ENCODE data around the gene RNF157.

RNF157 gene

GRCh38 chr17:76137351-76138233, 102.7 kb downstream of the RNF157 start:
- no peak for DNase-seq

GRCh38 chr17:76137001-76137350, 103.3 kb downstream of the RNF157 start:
- no peak for DNase-seq

GRCh38 chr17:76136276-76137000, 103.9 kb downstream of the RNF157 start:
- DNase-seq = no peak

- no peak for DNase-seq
Observed at GRCh38 chr17:76135810-76136188, 104.5 kb downstream of the RNF157 start.

- no peak for DNase-seq
Observed at GRCh38 chr17:76134911-76135809, 105.1 kb downstream of the RNF157 start.

- no peak for DNase-seq
Observed at GRCh38 chr17:76132574-76133338, 107.5 kb downstream of the RNF157 start.

- DNase-seq = no peak
Observed at GRCh38 chr17:76131692-76132573, 108.4 kb downstream of the RNF157 start.

- no peak for DNase-seq
Observed at GRCh38 chr17:76131051-76131691, 109.1 kb downstream of the RNF157 start.

- no peak for DNase-seq
Observed at GRCh38 chr17:76130473-76130872, 109.8 kb downstream of the RNF157 start.

- DNase-seq = no peak
Observed at GRCh38 chr17:76125922-76126321, 114.4 kb downstream of the RNF157 start.

- no peak for DNase-seq
Observed at GRCh38 chr17:76125391-76125675, 115.0 kb downstream of the RNF157 start.

- DNase-seq = no peak
Observed at GRCh38 chr17:76124582-76125390, 115.5 kb downstream of the RNF157 start.

- DNase-seq = no peak
Observed at GRCh38 chr17:76123749-76124581, 116.3 kb downstream of the RNF157 start.

GRCh38 chr17:76123191-76123499, 117.1 kb downstream of the RNF157 start:
- no peak for DNase-seq

GRCh38 chr17:76122431-76123190, 117.7 kb downstream of the RNF157 start:
- no peak for DNase-seq

GRCh38 chr17:76121932-76122430, 118.3 kb downstream of the RNF157 start:
- no peak for DNase-seq

GRCh38 chr17:76120658-76121008, 119.7 kb downstream of the RNF157 start:
- DNase-seq = no peak

Measured in NCI-H1436 treated with DMSO at 0.1 percent for 48 hours (cell line).